ENCODE results near the gene IQCH. TPM values are rescaled to one million over a fixed set of nuclear protein-coding genes. Genes with fewer than 3 reads are reported as not detected.

The IQCH gene
- total and polyA plus RNA-seq, 9 of the 15 experiments (the other 6 are each of a cell fraction or from before 2014, with no cell fraction given): 1.8 to 3.9 (median 2.7) TPM

DNA sequence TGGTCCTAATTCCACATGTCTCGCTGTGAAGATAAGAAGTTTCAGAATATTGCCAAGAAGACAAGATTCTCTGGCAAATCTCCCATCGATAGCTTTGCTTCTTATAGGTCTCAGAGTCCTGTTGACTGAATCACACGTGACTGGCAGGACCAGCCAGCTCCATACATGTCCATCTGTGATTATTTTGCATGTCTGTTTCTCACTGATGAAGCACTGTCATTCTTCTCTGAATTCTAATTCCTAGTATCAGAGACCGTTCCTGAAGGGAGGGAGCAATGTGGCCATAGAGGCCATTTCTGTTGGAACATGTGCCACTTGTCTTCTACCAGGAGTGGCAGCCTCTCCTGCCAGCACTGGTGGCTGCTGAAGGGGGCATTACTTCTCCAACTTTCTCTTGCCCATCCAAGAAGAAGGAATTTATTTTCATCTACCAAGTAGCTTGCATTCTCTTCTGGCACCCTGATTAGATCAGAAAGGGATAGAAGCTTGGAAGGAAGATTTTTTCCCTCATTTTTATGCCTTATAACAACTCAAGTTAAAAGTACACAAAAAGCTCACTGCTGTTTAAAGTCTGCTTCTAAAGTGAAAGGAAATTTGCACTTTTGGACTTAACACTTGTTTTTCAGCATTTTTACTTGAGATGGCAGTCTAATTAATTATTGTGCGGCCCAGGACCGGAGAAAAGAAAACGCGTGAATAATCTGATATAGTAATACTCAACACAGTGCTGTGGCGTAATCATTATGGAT, 115.8 kb downstream of the IQCH start:
- FAIRE-seq (peak; percentile 42), ATAC-seq (peak; percentile 73), DNase-seq (ENCODE audit: extremely low read depth in 1 of 4, low spot score in 3 of 4) (peak; percentile 15 to 60 (median 22))
- Histone ChIP-seq H3K9me3 (replicated peaks; ENCODE audit: control insufficient read depth, insufficient read depth, low read depth, low read length) (no peaks in the 10 kb centered on the region), H3K27ac (ENCODE audit: extremely low read depth, low read depth, low read length) (no peak overlapping the region; the same call in 2 of the 3 replicates), H3K27me3 (ENCODE audit: control insufficient read depth in 2 of 2, insufficient read depth in 2 of 2, low read length in 2 of 2) (no peaks in the 10 kb centered on the region), H3K9ac (ENCODE audit: insufficient read depth in 1 of 2, low read depth in 2 of 2, low read length in 2 of 2) (no peak overlapping the region; a peak in 1 of 4 replicates), H3K4me3 (no peak overlapping the region), H2AFZ (ENCODE audit: low read depth, low read length) (peak overlapping the region; percentile 80), H3K9me1 (ENCODE audit: control insufficient read depth, insufficient read depth, low read length) (no peaks in the 10 kb centered on the region), H3K79me2 (ENCODE audit: control insufficient read depth, insufficient read depth, low read length) (no peaks in the 10 kb centered on the region), H4K20me1 (replicated peaks; ENCODE audit: control insufficient read depth, insufficient read depth, low read length) (no peaks in the 10 kb centered on the region), H3K4me2 (ENCODE audit: insufficient read depth, low read length) (peak overlapping the region; percentile 33; the same call in 1 of the 2 replicates), H3K4me1 (replicated peaks in 1 of 2; ENCODE audit: control insufficient read depth in 2 of 2, insufficient read depth in 2 of 2, low read length in 2 of 2) (peaks cover 2 to 21% of the 10 kb centered on the region in 2 experiments; a peak in 4 of 5 replicates), H3K36me3 (ENCODE audit: control insufficient read depth, insufficient read depth, low read length) (no peaks in the 10 kb centered on the region)
- CTCF ChIA-PET (ENCODE audit: low intra/inter-chr PET ratio): no interaction called here
- POLR2A ChIA-PET: interaction anchor here (0.5 to 1.5 kb wide), 7 partner anchors 12 to 386 kb away, joined by 3 to 7 read pairs (median 3); no protein-coding TSS in a partner anchor
- 50% methylated on average over 9 of the region's 9 CpGs for WGBS (ENCODE audit: insufficient coverage, low coverage, missing lambda C conversion rate)
- in situ Hi-C loops (cut with MboI) (no loop called here), intact Hi-C loops (cut with micrococcal nuclease) (no loop called here)
- BruUV-seq (replicated peaks): no TSS peak
- TF ChIP-seq ZNF165 (CRISPR knock-in tag; IDR thresholded peaks at IDR 0.05; ENCODE audit: borderline replicate concordance): no peak
- no peak for TF ChIP-seq ZNF224 (CRISPR knock-in tag; IDR thresholded peaks at IDR 0.05)
- TF ChIP-seq EP300 (IDR thresholded peaks at IDR 0.05; ENCODE audit: low read length): peak; percentile 78
- no peak for TF ChIP-seq RBM34 (IDR thresholded peaks at IDR 0.05; ENCODE audit: borderline replicate concordance, insufficient read depth, low read length)
- TF ChIP-seq, protein P1, sequence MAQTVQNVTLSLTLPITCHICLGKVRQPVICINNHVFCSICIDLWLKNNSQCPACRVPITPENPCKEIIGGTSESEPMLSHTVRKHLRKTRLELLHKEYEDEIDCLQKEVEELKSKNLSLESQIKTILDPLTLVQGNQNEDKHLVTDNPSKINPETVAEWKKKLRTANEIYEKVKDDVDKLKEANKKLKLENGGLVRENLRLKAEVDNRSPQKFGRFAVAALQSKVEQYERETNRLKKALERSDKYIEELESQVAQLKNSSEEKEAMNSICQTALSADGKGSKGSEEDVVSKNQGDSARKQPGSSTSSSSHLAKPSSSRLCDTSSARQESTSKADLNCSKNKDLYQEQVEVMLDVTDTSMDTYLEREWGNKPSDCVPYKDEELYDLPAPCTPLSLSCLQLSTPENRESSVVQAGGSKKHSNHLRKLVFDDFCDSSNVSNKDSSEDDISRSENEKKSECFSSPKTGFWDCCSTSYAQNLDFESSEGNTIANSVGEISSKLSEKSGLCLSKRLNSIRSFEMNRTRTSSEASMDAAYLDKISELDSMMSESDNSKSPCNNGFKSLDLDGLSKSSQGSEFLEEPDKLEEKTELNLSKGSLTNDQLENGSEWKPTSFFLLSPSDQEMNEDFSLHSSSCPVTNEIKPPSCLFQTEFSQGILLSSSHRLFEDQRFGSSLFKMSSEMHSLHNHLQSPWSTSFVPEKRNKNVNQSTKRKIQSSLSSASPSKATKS (CRISPR knock-in tag; IDR thresholded peaks at IDR 0.05): no peak
- TF ChIP-seq ZNF354B (CRISPR knock-in tag; IDR thresholded peaks at IDR 0.05): no peak
- no peak for TF ChIP-seq SMARCE1 (IDR thresholded peaks at IDR 0.05)
- TF ChIP-seq HDAC6 (IDR thresholded peaks at IDR 0.05; ENCODE audit: low read depth, low read length): no peak
- TF ChIP-seq MCM2 (IDR thresholded peaks at IDR 0.05; ENCODE audit: low read depth): no peak
- TF ChIP-seq NFATC3 (IDR thresholded peaks at IDR 0.05): no peak
- no peak for TF ChIP-seq STAG1 (CRISPR knock-in tag; IDR thresholded peaks at IDR 0.05; ENCODE audit: borderline replicate concordance)
- no peak for TF ChIP-seq ZSCAN29 (IDR thresholded peaks at IDR 0.05)
- TF ChIP-seq, protein P2, sequence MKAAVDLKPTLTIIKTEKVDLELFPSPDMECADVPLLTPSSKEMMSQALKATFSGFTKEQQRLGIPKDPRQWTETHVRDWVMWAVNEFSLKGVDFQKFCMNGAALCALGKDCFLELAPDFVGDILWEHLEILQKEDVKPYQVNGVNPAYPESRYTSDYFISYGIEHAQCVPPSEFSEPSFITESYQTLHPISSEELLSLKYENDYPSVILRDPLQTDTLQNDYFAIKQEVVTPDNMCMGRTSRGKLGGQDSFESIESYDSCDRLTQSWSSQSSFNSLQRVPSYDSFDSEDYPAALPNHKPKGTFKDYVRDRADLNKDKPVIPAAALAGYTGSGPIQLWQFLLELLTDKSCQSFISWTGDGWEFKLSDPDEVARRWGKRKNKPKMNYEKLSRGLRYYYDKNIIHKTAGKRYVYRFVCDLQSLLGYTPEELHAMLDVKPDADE (conservative IDR thresholded peaks at IDR 0.05; ENCODE audit: control insufficient read depth, low read depth, low read length): no peak
- no peak for TF ChIP-seq THRAP3 (IDR thresholded peaks at IDR 0.05; ENCODE audit: borderline replicate concordance)
- no peak for TF ChIP-seq CBX3 (IDR thresholded peaks at IDR 0.05; ENCODE audit: borderline replicate concordance in 1 of 2, low read length in 2 of 2)
- TF ChIP-seq, protein P3, sequence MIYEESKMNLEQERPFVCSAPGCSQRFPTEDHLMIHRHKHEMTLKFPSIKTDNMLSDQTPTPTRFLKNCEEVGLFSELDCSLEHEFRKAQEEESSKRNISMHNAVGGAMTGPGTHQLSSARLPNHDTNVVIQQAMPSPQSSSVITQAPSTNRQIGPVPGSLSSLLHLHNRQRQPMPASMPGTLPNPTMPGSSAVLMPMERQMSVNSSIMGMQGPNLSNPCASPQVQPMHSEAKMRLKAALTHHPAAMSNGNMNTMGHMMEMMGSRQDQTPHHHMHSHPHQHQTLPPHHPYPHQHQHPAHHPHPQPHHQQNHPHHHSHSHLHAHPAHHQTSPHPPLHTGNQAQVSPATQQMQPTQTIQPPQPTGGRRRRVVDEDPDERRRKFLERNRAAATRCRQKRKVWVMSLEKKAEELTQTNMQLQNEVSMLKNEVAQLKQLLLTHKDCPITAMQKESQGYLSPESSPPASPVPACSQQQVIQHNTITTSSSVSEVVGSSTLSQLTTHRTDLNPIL (CRISPR knock-in tag; IDR thresholded peaks at IDR 0.05): no peak
- TF ChIP-seq FOSL1 (tag; conservative IDR thresholded peaks at IDR 0.05): no peak
- no peak for TF ChIP-seq RBM15 (IDR thresholded peaks at IDR 0.05; ENCODE audit: insufficient read depth, low read length)
- TF ChIP-seq CREM (IDR thresholded peaks at IDR 0.05; ENCODE audit: low read depth): no peak

All from K562 (cell line).